ENCODE measurements around the gene PON2. TPM values are rescaled to one million over a fixed set of nuclear protein-coding genes. Genes with fewer than 3 reads are reported as not detected.
"Not testable (repeated sequence)": the region's sequence is repeated elsewhere in the genome, so short reads cannot be mapped to it uniquely, and the experiment has no call there.

The PON2 gene
- total RNA-seq, 1 donor from 2014 or later, result 92.3 TPM

DNA sequence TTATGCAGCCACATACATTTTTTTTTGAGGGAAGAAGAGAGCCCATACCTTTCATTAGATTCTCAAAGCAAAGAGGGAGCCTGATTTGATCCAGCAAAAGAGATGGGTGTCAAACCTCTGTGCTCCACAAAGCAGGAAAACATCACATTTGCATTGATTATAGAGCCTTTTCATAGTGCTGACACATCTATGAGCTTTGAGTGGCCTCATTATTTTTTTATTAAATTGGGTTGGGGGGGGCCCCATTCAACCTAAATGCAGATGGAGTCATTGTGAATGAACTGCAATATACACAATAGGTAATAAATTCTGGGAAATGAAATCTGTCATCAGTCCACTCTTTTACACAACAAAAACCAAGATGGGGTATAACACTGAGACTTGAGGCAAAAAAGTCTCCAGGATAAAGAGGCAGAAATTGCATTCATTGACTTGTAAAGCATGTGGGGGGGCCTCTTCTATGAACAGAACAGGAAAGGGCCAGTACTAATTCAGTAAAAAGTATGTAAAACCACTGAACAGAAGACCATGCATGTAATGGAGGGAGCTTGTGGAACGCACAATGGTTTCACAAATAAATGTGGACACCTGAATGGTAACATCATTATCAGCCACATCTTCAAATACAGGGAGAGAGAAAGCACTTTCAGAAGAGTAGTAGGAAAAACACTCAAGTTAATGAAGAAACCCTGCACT is 33.2 kb upstream of the PON2 start:
- TF ChIP-seq, protein P1, sequence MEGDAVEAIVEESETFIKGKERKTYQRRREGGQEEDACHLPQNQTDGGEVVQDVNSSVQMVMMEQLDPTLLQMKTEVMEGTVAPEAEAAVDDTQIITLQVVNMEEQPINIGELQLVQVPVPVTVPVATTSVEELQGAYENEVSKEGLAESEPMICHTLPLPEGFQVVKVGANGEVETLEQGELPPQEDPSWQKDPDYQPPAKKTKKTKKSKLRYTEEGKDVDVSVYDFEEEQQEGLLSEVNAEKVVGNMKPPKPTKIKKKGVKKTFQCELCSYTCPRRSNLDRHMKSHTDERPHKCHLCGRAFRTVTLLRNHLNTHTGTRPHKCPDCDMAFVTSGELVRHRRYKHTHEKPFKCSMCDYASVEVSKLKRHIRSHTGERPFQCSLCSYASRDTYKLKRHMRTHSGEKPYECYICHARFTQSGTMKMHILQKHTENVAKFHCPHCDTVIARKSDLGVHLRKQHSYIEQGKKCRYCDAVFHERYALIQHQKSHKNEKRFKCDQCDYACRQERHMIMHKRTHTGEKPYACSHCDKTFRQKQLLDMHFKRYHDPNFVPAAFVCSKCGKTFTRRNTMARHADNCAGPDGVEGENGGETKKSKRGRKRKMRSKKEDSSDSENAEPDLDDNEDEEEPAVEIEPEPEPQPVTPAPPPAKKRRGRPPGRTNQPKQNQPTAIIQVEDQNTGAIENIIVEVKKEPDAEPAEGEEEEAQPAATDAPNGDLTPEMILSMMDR (conservative IDR thresholded peaks at IDR 0.05), result no peak
- Mint-ChIP-seq H3K9me3 (no peaks in the 10 kb centered on the region), H3K36me3 (ENCODE audit: low read depth) (no peaks in the 10 kb centered on the region), H3K27ac (ENCODE audit: unreplicated experiment) (peak overlapping the region; percentile 61), H3K4me1 (peaks cover 59% of the 10 kb centered on the region), H3K27me3 (ENCODE audit: low read depth) (no peaks in the 10 kb centered on the region), H3K4me3 (peak overlapping the region; percentile 32)
- DNase-seq (ENCODE audit: low read depth, low spot score), result no peak

DNA sequence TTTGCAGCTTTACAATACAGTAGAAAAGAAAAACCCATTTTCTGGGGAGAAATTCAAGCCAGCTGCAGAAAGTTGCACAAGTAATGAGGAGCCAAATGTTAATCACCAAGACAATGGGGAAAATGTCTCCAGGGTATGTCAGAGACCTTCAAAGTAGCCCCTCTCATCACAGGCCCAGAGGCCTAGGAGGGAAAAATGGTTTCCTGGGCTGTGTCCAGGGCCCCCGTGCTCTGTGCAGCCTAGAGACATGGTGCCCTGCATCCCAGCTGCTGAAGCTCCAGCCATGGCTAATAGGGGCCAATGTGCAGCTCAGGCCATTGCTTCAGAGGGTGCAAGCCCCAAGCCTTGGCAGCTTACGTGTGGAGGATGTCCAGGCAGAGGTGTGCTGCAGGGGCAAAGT is 25.8 kb upstream of the PON2 start:
- H3K4me3 Mint-ChIP-seq; H3K27me3 Mint-ChIP-seq (ENCODE audit: low read depth); H3K27ac Mint-ChIP-seq (ENCODE audit: unreplicated experiment); DNase-seq (ENCODE audit: low read depth, low spot score); H3K4me1 Mint-ChIP-seq: not testable (repeated sequence)
- H3K9me3 Mint-ChIP-seq, result peaks cover 31% of the 10 kb centered on the region
- peaks cover 27% of the 10 kb centered on the region for H3K36me3 Mint-ChIP-seq (ENCODE audit: low read depth)

DNA sequence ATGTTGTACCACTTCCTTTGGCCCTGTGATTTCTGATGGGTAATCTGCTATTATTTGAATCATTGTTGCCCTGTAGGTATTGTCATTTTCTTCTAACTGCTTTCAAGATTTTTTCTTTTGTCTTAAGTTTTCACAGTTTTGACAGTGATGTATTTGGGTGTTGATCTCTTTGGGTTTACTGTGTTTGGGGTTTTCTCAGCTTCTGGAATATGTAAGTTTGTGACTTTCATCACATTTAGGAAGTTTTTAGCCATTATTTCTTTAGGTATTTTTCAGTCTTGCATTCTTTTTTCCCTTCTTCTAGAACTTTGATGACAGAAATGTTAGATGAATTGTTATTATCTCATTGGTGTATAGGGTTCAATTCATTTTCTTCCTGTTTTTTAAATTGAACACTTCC is 23.1 kb upstream of the PON2 start:
- H3K4me1 Mint-ChIP-seq, result no peaks in the 10 kb centered on the region

DNA sequence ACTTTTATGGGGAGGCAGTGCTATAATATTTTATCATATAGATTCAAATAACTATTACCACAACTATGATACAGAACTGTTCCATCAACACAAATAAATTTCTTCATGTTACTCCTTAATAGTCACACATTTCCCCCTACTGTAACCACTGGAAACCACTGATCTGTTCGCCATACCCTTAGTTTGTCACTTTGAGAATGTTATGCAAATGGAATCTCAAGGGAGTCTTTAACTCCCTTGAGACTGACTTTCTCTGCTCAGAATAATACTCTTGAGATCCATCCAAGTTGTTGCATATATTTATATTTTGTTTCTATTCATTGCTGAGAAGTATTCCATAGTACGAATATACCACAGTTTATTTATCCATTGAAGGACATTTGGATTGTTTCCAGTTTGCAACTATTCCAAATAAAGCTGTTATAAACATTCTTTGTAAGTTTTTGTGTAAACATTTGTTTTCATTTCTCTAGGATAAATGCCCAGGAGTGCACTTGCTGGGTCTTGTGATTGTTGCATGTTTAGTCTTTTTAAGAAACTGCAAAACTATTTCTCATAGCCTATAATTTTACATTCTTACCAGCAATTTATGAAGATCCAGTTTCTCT is 19.7 kb upstream of the PON2 start:
- peaks cover 9% of the 10 kb centered on the region for H3K36me3 Mint-ChIP-seq (ENCODE audit: low read depth)
- H3K27ac Mint-ChIP-seq (ENCODE audit: unreplicated experiment), result no peak overlapping the region
- H3K4me1 Mint-ChIP-seq, result peaks cover 4% of the 10 kb centered on the region
- DNase-seq (ENCODE audit: low read depth, low spot score), result no peak
- no peak overlapping the region for H3K4me3 Mint-ChIP-seq
- TF ChIP-seq, protein P1 (conservative IDR thresholded peaks at IDR 0.05), result no peak
- peaks cover 17% of the 10 kb centered on the region for H3K9me3 Mint-ChIP-seq
- no peaks in the 10 kb centered on the region for H3K27me3 Mint-ChIP-seq (ENCODE audit: low read depth)

More for the DNA sequence above, 23.1 kb upstream of the PON2 start:
- Mint-ChIP-seq H3K27me3 (ENCODE audit: low read depth) (no peaks in the 10 kb centered on the region), H3K36me3 (ENCODE audit: low read depth) (peaks cover 27% of the 10 kb centered on the region), H3K9me3 (peaks cover 31% of the 10 kb centered on the region), H3K27ac (ENCODE audit: unreplicated experiment) (no peak overlapping the region), H3K4me3 (no peak overlapping the region)
- no peak for DNase-seq (ENCODE audit: low read depth, low spot score)
- TF ChIP-seq, protein P1 (conservative IDR thresholded peaks at IDR 0.05), result no peak

DNA sequence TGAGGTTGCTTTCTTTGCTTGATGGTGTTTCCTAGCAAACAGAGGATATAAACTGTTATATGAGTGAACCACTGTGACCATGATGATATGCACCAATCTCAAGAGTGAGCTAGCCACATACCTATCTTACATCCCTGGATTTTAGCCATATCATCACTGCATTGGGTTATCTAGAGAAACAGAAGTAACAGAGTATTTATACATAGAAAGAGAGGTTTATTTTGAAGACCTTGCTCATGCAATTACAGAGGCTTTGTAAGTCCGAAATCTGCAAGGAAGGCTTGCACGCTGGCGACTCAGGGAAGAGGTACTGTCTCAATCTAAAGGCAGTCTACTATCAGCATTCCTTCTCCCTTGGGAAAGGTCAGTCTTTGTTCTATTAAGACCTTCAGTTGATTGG is 11.8 kb upstream of the PON2 start:
- Mint-ChIP-seq H3K4me3 (no peak overlapping the region), H3K9me3 (no peaks in the 10 kb centered on the region)
- TF ChIP-seq, protein P1 (conservative IDR thresholded peaks at IDR 0.05), result no peak

DNA sequence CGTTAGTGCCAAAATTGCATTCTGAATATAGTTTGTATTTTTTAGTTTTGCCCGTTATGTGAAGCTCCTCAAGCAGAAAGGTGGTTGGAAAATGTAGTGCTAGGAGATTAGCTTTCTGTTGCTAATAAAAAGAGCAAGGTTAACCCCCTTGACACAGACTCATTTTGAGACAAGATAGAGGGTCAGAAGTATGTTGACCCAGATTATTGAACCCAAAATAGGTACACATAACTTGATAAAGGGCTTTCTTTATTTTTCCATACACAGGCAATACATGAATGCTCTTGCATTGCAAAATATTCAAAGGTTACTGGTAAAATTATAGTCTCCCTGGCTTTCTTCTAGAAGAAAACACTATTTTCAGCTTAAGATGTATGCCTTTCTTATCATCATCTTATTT is 10.0 kb upstream of the PON2 start:
- TF ChIP-seq, protein P1 (conservative IDR thresholded peaks at IDR 0.05), result no peak
- no peak overlapping the region for H3K4me3 Mint-ChIP-seq
- no peak for DNase-seq (ENCODE audit: low read depth, low spot score)
- H3K4me1 Mint-ChIP-seq, result peaks cover 12% of the 10 kb centered on the region
- no peaks in the 10 kb centered on the region for H3K9me3 Mint-ChIP-seq
- no peaks in the 10 kb centered on the region for H3K36me3 Mint-ChIP-seq (ENCODE audit: low read depth)
- H3K27ac Mint-ChIP-seq (ENCODE audit: unreplicated experiment), result no peak overlapping the region
- no peaks in the 10 kb centered on the region for H3K27me3 Mint-ChIP-seq (ENCODE audit: low read depth)

More for the DNA sequence above, 11.8 kb upstream of the PON2 start:
- DNase-seq (ENCODE audit: low read depth, low spot score), result no peak
- no peaks in the 10 kb centered on the region for H3K27me3 Mint-ChIP-seq (ENCODE audit: low read depth)
- H3K27ac Mint-ChIP-seq (ENCODE audit: unreplicated experiment), result no peak overlapping the region
- no peaks in the 10 kb centered on the region for H3K36me3 Mint-ChIP-seq (ENCODE audit: low read depth)
- peaks cover 8% of the 10 kb centered on the region for H3K4me1 Mint-ChIP-seq
